ENCODE results near the gene TMEM213. TPM values are rescaled to one million over a fixed set of nuclear protein-coding genes. Genes with fewer than 3 reads are reported as not detected.

The TMEM213 gene
- total RNA-seq, 1 donor from 2014 or later: 1.9 TPM

- Histone ChIP-seq H3K27ac (no peak overlapping the region), H3K4me3 (no peak overlapping the region), H3K9me3 (no peaks in the 10 kb centered on the region), H3K27me3 (ENCODE audit: low read depth) (no peaks in the 10 kb centered on the region), H3K36me3 (no peaks in the 10 kb centered on the region), H3K4me1 (peaks cover 7% of the 10 kb centered on the region)
- no peak for TF ChIP-seq CTCF (IDR thresholded peaks at IDR 0.05)
- ATAC-seq: peak; percentile 65 to 74
- intact Hi-C loops (cut with DNase I): no loop called here
- peak; percentile 61 for DNase-seq
Observed at GRCh38 chr7:138752518-138753149, 45.2 kb upstream of the TMEM213 start.

GRCh38 chr7:138753150-138753518, 44.7 kb upstream of the TMEM213 start:
- ATAC-seq (peak; percentile 31 to 48), DNase-seq (no peak)
- no peaks in the 10 kb centered on the region for H3K36me3 ChIP-seq
- H3K4me1 ChIP-seq: peaks cover 7% of the 10 kb centered on the region
- intact Hi-C loops (cut with DNase I): no loop called here
- no peak for TF ChIP-seq CTCF (IDR thresholded peaks at IDR 0.05)
- no peaks in the 10 kb centered on the region for H3K9me3 ChIP-seq
- H3K4me3 ChIP-seq: no peak overlapping the region
- no peaks in the 10 kb centered on the region for H3K27me3 ChIP-seq (ENCODE audit: low read depth)
- H3K27ac ChIP-seq: no peak overlapping the region

GRCh38 chr7:138753610-138754009, 44.2 kb upstream of the TMEM213 start:
- ATAC-seq: no peak
- H3K36me3 ChIP-seq: no peaks in the 10 kb centered on the region
- DNase-seq: no peak
- no peak overlapping the region for H3K27ac ChIP-seq
- peaks cover 7% of the 10 kb centered on the region for H3K4me1 ChIP-seq
- TF ChIP-seq CTCF (IDR thresholded peaks at IDR 0.05): no peak
- H3K9me3 ChIP-seq: no peaks in the 10 kb centered on the region
- no peak overlapping the region for H3K4me3 ChIP-seq
- no peaks in the 10 kb centered on the region for H3K27me3 ChIP-seq (ENCODE audit: low read depth)
- intact Hi-C loops (cut with DNase I): no loop called here

GRCh38 chr7:138755331-138755747, 42.5 kb upstream of the TMEM213 start:
- ATAC-seq (no peak), DNase-seq (no peak)
- H3K27me3 ChIP-seq (ENCODE audit: low read depth): no peaks in the 10 kb centered on the region
- H3K36me3 ChIP-seq: no peaks in the 10 kb centered on the region
- intact Hi-C loops (cut with DNase I): no loop called here
- H3K4me1 ChIP-seq: peaks cover 7% of the 10 kb centered on the region
- no peak for TF ChIP-seq CTCF (IDR thresholded peaks at IDR 0.05)
- no peak overlapping the region for H3K27ac ChIP-seq
- H3K4me3 ChIP-seq: no peak overlapping the region
- no peaks in the 10 kb centered on the region for H3K9me3 ChIP-seq

GRCh38 chr7:138755842-138756590, 41.8 kb upstream of the TMEM213 start:
- no peaks in the 10 kb centered on the region for H3K27me3 ChIP-seq (ENCODE audit: low read depth)
- intact Hi-C loops (cut with DNase I): no loop called here
- DNase-seq (no peak), ATAC-seq (no peak)
- no peak overlapping the region for H3K27ac ChIP-seq
- no peak for TF ChIP-seq CTCF (IDR thresholded peaks at IDR 0.05)
- no peaks in the 10 kb centered on the region for H3K9me3 ChIP-seq
- H3K4me1 ChIP-seq: peaks cover 7% of the 10 kb centered on the region
- no peaks in the 10 kb centered on the region for H3K36me3 ChIP-seq
- H3K4me3 ChIP-seq: no peak overlapping the region

All from lower lobe of right lung (tissue), 2 donors.